ENCODE data around the gene PRSS22.

The PRSS22 gene

GRCh38 chr16:2814551-2815298, 43.2 kb downstream of the PRSS22 start:
- Histone ChIP-seq H3K23ac (ENCODE audit: low read depth, low read length, poor library complexity) (peak overlapping the region; percentile 85), H3K18ac (ENCODE audit: low read length) (no peak overlapping the region), H3K27me3 (ENCODE audit: control insufficient read depth in 3 of 3, insufficient read depth in 3 of 3, low read depth in 1 of 3, low read length in 3 of 3) (peaks cover 0 to 37% (median 0%) of the 10 kb centered on the region in 3 experiments), H3K27ac (replicated peaks; ENCODE audit: low read length) (no peak overlapping the region), H4K91ac (ENCODE audit: low read depth, low read length, poor library complexity) (no peak overlapping the region), H3K4me3 (ENCODE audit: low read length in 2 of 2) (no peak overlapping the region), H2BK5ac (ENCODE audit: low read length) (peak overlapping the region; percentile 90), H2BK15ac (ENCODE audit: low read length) (no peak overlapping the region), H2BK120ac (ENCODE audit: low read depth, low read length) (no peak overlapping the region), H4K8ac (ENCODE audit: low read depth, low read length) (no peak overlapping the region), H3K9me3 (replicated peaks in 1 of 2; ENCODE audit: control insufficient read depth in 2 of 2, insufficient read depth in 1 of 2, low read depth in 1 of 2, low read length in 2 of 2) (no peaks in the 10 kb centered on the region), H2BK12ac (ENCODE audit: low read length) (no peak overlapping the region), H3K9ac (ENCODE audit: low read depth, low read length, poor library complexity) (no peak overlapping the region), H3K4me2 (ENCODE audit: insufficient read depth, low read length, poor library complexity, severe bottlenecking) (no peak overlapping the region), H3K14ac (ENCODE audit: low read length) (no peak overlapping the region), H2AFZ (ENCODE audit: low read length) (no peak overlapping the region), H3K4me1 (ENCODE audit: control insufficient read depth in 2 of 2, insufficient read depth in 1 of 2, low read depth in 1 of 2, low read length in 2 of 2) (no peaks in the 10 kb centered on the region), H3K79me1 (ENCODE audit: low read depth, low read length) (peaks cover 2% of the 10 kb centered on the region), H2AK5ac (ENCODE audit: low read depth, low read length) (no peak overlapping the region), H3K4ac (ENCODE audit: low read length) (no peak overlapping the region), H3K36me3 (replicated peaks in 1 of 2; ENCODE audit: control insufficient read depth in 2 of 2, insufficient read depth in 2 of 2, low read length in 2 of 2) (no peaks in the 10 kb centered on the region)
- WGBS, 2 donors (ENCODE audit: extremely low coverage in 2 of 2, insufficient read length in 2 of 2, insufficient replicate concordance in 1 of 2) = no CpG with 5 or more reads among the region's 20 CpGs
- no peak for DNase-seq (ENCODE audit: low spot score)

- no peak overlapping the region for H3K27ac ChIP-seq (replicated peaks; ENCODE audit: low read length)
- H2BK5ac ChIP-seq (ENCODE audit: low read length) = no peak overlapping the region
- no peak overlapping the region for H2AK5ac ChIP-seq (ENCODE audit: low read depth, low read length)
- no peak overlapping the region for H3K14ac ChIP-seq (ENCODE audit: low read length)
- H3K9ac ChIP-seq (ENCODE audit: low read depth, low read length, poor library complexity) = no peak overlapping the region
- no peak for DNase-seq (ENCODE audit: low spot score)
- H3K4me3 ChIP-seq (ENCODE audit: low read length in 2 of 2) = no peak overlapping the region
- H2BK120ac ChIP-seq (ENCODE audit: low read depth, low read length) = no peak overlapping the region
- no peak overlapping the region for H2BK12ac ChIP-seq (ENCODE audit: low read length)
- no peak overlapping the region for H2BK15ac ChIP-seq (ENCODE audit: low read length)
- no peak overlapping the region for H4K91ac ChIP-seq (ENCODE audit: low read depth, low read length, poor library complexity)
- WGBS, 2 donors (ENCODE audit: extremely low coverage in 2 of 2, insufficient read length in 2 of 2, insufficient replicate concordance in 1 of 2) = no CpG with 5 or more reads among the region's 7 CpGs
- H3K23ac ChIP-seq (ENCODE audit: low read depth, low read length, poor library complexity) = peak overlapping the region; percentile 20
- H3K9me3 ChIP-seq (replicated peaks in 1 of 2; ENCODE audit: control insufficient read depth in 2 of 2, insufficient read depth in 1 of 2, low read depth in 1 of 2, low read length in 2 of 2) = no peaks in the 10 kb centered on the region
- H3K27me3 ChIP-seq (ENCODE audit: control insufficient read depth in 3 of 3, insufficient read depth in 3 of 3, low read depth in 1 of 3, low read length in 3 of 3) = peaks cover 0 to 32% (median 0%) of the 10 kb centered on the region in 3 experiments
- no peak overlapping the region for H3K4me2 ChIP-seq (ENCODE audit: insufficient read depth, low read length, poor library complexity, severe bottlenecking)
- H2AFZ ChIP-seq (ENCODE audit: low read length) = no peak overlapping the region
- peaks cover 2% of the 10 kb centered on the region for H3K79me1 ChIP-seq (ENCODE audit: low read depth, low read length)
- no peak overlapping the region for H3K4ac ChIP-seq (ENCODE audit: low read length)
- H3K4me1 ChIP-seq (ENCODE audit: control insufficient read depth in 2 of 2, insufficient read depth in 1 of 2, low read depth in 1 of 2, low read length in 2 of 2) = no peaks in the 10 kb centered on the region
- H3K18ac ChIP-seq (ENCODE audit: low read length) = no peak overlapping the region
- H3K36me3 ChIP-seq (replicated peaks in 1 of 2; ENCODE audit: control insufficient read depth in 2 of 2, insufficient read depth in 2 of 2, low read length in 2 of 2) = no peaks in the 10 kb centered on the region
- no peak overlapping the region for H4K8ac ChIP-seq (ENCODE audit: low read depth, low read length)
These were observed 44.2 kb downstream of the PRSS22 start for GRCh38 chr16:2813771-2814221.

GRCh38 chr16:2811703-2812471, 46.1 kb downstream of the PRSS22 start:
- Histone ChIP-seq H2AK5ac (ENCODE audit: low read depth, low read length) (peak overlapping the region; percentile 14), H2BK120ac (ENCODE audit: low read depth, low read length) (no peak overlapping the region), H3K23ac (ENCODE audit: low read depth, low read length, poor library complexity) (peak overlapping the region; percentile 80), H2BK12ac (ENCODE audit: low read length) (no peak overlapping the region), H4K91ac (ENCODE audit: low read depth, low read length, poor library complexity) (peak overlapping the region; percentile 43), H3K4ac (ENCODE audit: low read length) (peak overlapping the region; percentile 84), H2BK15ac (ENCODE audit: low read length) (peak overlapping the region; percentile 87), H3K27ac (replicated peaks; ENCODE audit: low read length) (no peak overlapping the region), H3K4me2 (ENCODE audit: insufficient read depth, low read length, poor library complexity, severe bottlenecking) (no peak overlapping the region), H4K8ac (ENCODE audit: low read depth, low read length) (no peak overlapping the region), H3K79me1 (ENCODE audit: low read depth, low read length) (peaks cover 4% of the 10 kb centered on the region), H3K18ac (ENCODE audit: low read length) (peak overlapping the region; percentile 64), H2BK5ac (ENCODE audit: low read length) (no peak overlapping the region), H3K4me1 (ENCODE audit: control insufficient read depth in 2 of 2, insufficient read depth in 1 of 2, low read depth in 1 of 2, low read length in 2 of 2) (no peaks in the 10 kb centered on the region), H3K4me3 (ENCODE audit: low read length in 2 of 2) (no peak overlapping the region), H3K9me3 (replicated peaks in 1 of 2; ENCODE audit: control insufficient read depth in 2 of 2, insufficient read depth in 1 of 2, low read depth in 1 of 2, low read length in 2 of 2) (peaks cover 0 to 3% of the 10 kb centered on the region in 2 donors), H3K14ac (ENCODE audit: low read length) (no peak overlapping the region), H3K9ac (ENCODE audit: low read depth, low read length, poor library complexity) (peak overlapping the region; percentile 30), H3K27me3 (ENCODE audit: control insufficient read depth in 3 of 3, insufficient read depth in 3 of 3, low read depth in 1 of 3, low read length in 3 of 3) (peaks cover 0 to 22% (median 0%) of the 10 kb centered on the region in 3 experiments), H3K36me3 (replicated peaks in 1 of 2; ENCODE audit: control insufficient read depth in 2 of 2, insufficient read depth in 2 of 2, low read length in 2 of 2) (no peaks in the 10 kb centered on the region), H2AFZ (ENCODE audit: low read length) (no peak overlapping the region)
- DNase-seq (ENCODE audit: low spot score) = no peak
- WGBS, 2 donors (ENCODE audit: extremely low coverage in 2 of 2, insufficient read length in 2 of 2, insufficient replicate concordance in 1 of 2) = no CpG with 5 or more reads among the region's 15 CpGs

GRCh38 chr16:2810651-2811050, 47.3 kb downstream of the PRSS22 start:
- no peak overlapping the region for H3K4me2 ChIP-seq (ENCODE audit: insufficient read depth, low read length, poor library complexity, severe bottlenecking)
- no peak overlapping the region for H2BK15ac ChIP-seq (ENCODE audit: low read length)
- H2BK5ac ChIP-seq (ENCODE audit: low read length) = no peak overlapping the region
- no peak overlapping the region for H3K9ac ChIP-seq (ENCODE audit: low read depth, low read length, poor library complexity)
- no peak overlapping the region for H2AK5ac ChIP-seq (ENCODE audit: low read depth, low read length)
- no CpG with 5 or more reads among the region's 6 CpGs for WGBS, 2 donors (ENCODE audit: extremely low coverage in 2 of 2, insufficient read length in 2 of 2, insufficient replicate concordance in 1 of 2)
- H3K4ac ChIP-seq (ENCODE audit: low read length) = no peak overlapping the region
- no peaks in the 10 kb centered on the region for H3K36me3 ChIP-seq (replicated peaks in 1 of 2; ENCODE audit: control insufficient read depth in 2 of 2, insufficient read depth in 2 of 2, low read length in 2 of 2)
- H3K27ac ChIP-seq (replicated peaks; ENCODE audit: low read length) = no peak overlapping the region
- no peak overlapping the region for H4K8ac ChIP-seq (ENCODE audit: low read depth, low read length)
- peak overlapping the region; percentile 48 for H3K18ac ChIP-seq (ENCODE audit: low read length)
- no peak overlapping the region for H2AFZ ChIP-seq (ENCODE audit: low read length)
- H3K79me1 ChIP-seq (ENCODE audit: low read depth, low read length) = peaks cover 4% of the 10 kb centered on the region
- peaks cover 0 to 5% of the 10 kb centered on the region in 2 donors for H3K9me3 ChIP-seq (replicated peaks in 1 of 2; ENCODE audit: control insufficient read depth in 2 of 2, insufficient read depth in 1 of 2, low read depth in 1 of 2, low read length in 2 of 2)
- H3K4me3 ChIP-seq (ENCODE audit: low read length in 2 of 2) = no peak overlapping the region
- H3K27me3 ChIP-seq (ENCODE audit: control insufficient read depth in 3 of 3, insufficient read depth in 3 of 3, low read depth in 1 of 3, low read length in 3 of 3) = peaks cover 0 to 22% (median 0%) of the 10 kb centered on the region in 3 experiments
- H4K91ac ChIP-seq (ENCODE audit: low read depth, low read length, poor library complexity) = no peak overlapping the region
- H2BK12ac ChIP-seq (ENCODE audit: low read length) = no peak overlapping the region
- DNase-seq (ENCODE audit: low spot score) = no peak
- H3K23ac ChIP-seq (ENCODE audit: low read depth, low read length, poor library complexity) = no peak overlapping the region
- no peak overlapping the region for H2BK120ac ChIP-seq (ENCODE audit: low read depth, low read length)
- H3K4me1 ChIP-seq (ENCODE audit: control insufficient read depth in 2 of 2, insufficient read depth in 1 of 2, low read depth in 1 of 2, low read length in 2 of 2) = no peaks in the 10 kb centered on the region
- peak overlapping the region; percentile 38 for H3K14ac ChIP-seq (ENCODE audit: low read length)
